Peyer's patch (tissue), 4 donors: ENCODE measurements around the gene TMEM259. TPM values are rescaled to one million over a fixed set of nuclear protein-coding genes. Genes with fewer than 3 reads are reported as not detected.
A peak's percentile ranks its signal among the peaks of the same experiment; 100 is the strongest.

Source experiments
- DNase-seq, 3 donors: peaks; one replicate each; pipeline ENCODE4 v3.0.0-alpha.2; 2017 to 2019
- H3K27ac ChIP-seq, 4 donors: fragments of 200-600 bp; sonication (generic); one replicate each; pipeline ENCODE4 v1.5.1; 2016 to 2019
- H3K27me3 ChIP-seq, 2 donors: fragments of 200-600 bp; sonication (generic); one replicate each; pipeline ENCODE4 v1.5.1; 2019
- H3K36me3 ChIP-seq, 3 donors: fragments of 200-600 bp; sonication (generic); one replicate each; pipeline ENCODE4 v1.5.1; 2016 to 2019
- H3K4me1 ChIP-seq, 4 donors: fragments of 200-600 bp; sonication (generic); one replicate each; pipeline ENCODE4 v1.5.1; 2016 to 2019
- H3K4me3 ChIP-seq, 4 donors: fragments of 200-600 bp; sonication (generic); 1 replicate in 3 of 4; 2 replicates in 1 of 4; pipeline ENCODE4 v1.5.1; 2016 to 2019; ENCODE audit warnings: mild to moderate bottlenecking in 1 of 4
- H3K9me3 ChIP-seq, 4 donors: fragments of 200-600 bp; sonication (generic); one replicate each; pipeline ENCODE4 v1.5.1; 2016 to 2019; ENCODE audit warnings: mild to moderate bottlenecking in 1 of 4
- POLR2A ChIP-seq, 2 donors: fragments of 450-650 bp; IDR thresholded peaks; one replicate each; pipeline ENCODE4 v1.5.1; 2017; ENCODE audit warnings: antibody characterized with exemption in 2 of 2, mild to moderate bottlenecking in 2 of 2, moderate library complexity in 2 of 2
- total RNA-seq, 4 donors: library from RNA; depleted of rRNA; stranded (reverse); fragments of >200 nt; gene quantifications; one replicate each; pipeline ENCODE4 v1.1.0, GENCODE V29; 2016
- TF ChIP-seq, protein P1 (sequence below), 6 experiments: fragments of 450-650 bp in 4 of 6; fragments of 200-600 bp in 2 of 6; sonication (generic) in 1 of 6; IDR thresholded peaks; one replicate each; pipeline ENCODE4 v1.5.1; 2017 to 2019; ENCODE audit warnings: antibody characterized with exemption in 6 of 6, mild to moderate bottlenecking in 3 of 6, moderate library complexity in 1 of 6

TMEM259 gene
- total RNA-seq, 4 donors from 2014 or later: 287 to 409 (median 366) TPM

DNA sequence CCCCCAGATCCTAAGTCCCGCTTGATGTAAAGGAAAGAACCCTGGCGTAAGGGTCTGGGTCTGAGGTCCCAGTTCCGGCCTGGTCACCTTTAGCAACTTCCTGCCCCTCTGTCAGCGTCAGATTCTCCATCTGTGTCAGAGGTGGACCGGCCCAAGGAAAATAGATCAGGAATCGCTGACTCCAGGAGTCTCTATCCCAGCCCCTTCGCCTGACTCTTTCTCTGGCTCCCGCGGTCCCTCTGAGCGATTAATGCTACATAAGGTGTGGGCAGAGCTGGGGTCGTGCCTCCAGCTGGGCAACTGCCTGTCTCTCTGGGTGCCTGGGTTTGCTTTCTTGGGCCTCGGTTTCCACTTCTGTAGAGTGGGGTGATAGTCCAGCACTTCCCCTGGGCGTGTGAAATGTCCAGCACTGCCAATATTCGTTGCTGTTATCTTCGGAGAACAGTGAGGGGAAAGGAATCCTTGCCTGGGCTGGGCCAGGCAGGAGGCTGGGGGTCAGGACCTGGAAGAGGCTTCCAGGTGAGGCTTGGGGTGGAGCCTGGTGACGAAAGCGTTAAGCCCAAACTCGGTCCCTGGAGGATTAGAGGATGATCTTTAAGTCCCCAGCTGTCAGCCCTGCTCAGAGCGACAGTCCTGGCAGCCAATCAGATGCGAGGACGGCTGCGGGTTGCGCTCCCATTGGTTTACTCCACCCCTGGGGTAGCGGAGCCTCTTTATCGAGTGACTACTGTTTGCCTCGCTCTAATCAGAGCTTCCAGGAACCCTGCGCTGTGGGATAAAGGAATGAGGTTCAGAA is 19.8 kb upstream of the TMEM259 start:
- TF ChIP-seq POLR2A (IDR thresholded peaks at IDR 0.05): no peak
- TF ChIP-seq, protein P1, sequence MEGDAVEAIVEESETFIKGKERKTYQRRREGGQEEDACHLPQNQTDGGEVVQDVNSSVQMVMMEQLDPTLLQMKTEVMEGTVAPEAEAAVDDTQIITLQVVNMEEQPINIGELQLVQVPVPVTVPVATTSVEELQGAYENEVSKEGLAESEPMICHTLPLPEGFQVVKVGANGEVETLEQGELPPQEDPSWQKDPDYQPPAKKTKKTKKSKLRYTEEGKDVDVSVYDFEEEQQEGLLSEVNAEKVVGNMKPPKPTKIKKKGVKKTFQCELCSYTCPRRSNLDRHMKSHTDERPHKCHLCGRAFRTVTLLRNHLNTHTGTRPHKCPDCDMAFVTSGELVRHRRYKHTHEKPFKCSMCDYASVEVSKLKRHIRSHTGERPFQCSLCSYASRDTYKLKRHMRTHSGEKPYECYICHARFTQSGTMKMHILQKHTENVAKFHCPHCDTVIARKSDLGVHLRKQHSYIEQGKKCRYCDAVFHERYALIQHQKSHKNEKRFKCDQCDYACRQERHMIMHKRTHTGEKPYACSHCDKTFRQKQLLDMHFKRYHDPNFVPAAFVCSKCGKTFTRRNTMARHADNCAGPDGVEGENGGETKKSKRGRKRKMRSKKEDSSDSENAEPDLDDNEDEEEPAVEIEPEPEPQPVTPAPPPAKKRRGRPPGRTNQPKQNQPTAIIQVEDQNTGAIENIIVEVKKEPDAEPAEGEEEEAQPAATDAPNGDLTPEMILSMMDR (IDR thresholded peaks at IDR 0.05): no peak
- DNase-seq: peak; percentile 91 to 97 (median 94)
- Histone ChIP-seq H3K4me3 (peak overlapping the region; percentile 47 to 67 (median 60)), H3K27ac (peak overlapping the region; percentile 42 to 88 (median 63)), H3K27me3 (no peaks in the 10 kb centered on the region), H3K4me1 (peaks cover 3 to 46% (median 21%) of the 10 kb centered on the region in 4 donors), H3K9me3 (no peaks in the 10 kb centered on the region), H3K36me3 (peaks cover 0 to 9% (median 0%) of the 10 kb centered on the region in 3 donors)

DNA sequence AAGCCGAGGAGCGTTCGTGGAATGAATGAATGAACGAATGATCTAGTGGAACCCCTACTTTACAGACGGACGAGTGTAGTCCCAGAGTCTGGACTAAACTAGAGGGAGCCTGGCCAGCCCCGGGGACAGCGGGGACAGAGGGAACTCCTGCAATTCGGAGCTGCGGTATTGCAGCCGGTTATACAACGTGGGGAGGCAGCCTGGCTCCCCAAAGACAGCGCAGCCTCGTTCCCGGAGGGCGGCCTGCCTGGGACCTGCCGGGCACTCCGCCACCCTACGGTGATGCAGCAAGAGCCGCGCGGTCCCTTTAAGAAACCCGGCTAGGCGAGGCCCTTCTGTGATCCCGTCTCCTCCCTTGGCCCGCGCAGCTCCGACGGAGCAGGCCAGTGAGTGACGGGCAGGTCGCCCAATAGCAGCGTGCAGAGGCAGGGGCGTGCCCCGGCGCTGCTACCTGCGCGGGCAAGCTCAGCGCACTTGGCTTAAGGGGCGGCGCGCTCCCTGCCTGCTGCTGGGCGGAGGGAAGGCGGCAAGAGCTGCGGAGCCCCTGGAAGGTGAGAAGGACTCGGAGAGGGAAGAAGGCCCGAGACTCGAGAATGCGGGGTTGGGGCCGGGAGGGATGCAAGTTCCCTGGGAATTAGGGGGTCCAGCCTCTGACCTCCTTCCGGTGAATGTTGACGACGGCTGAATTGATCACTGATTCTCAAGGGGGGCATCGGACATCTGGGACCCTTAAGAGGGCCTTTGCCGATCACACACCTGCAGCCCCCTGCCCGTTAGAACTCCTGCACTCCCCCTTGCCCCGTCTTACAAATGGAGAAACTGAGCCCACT is 18.9 kb upstream of the TMEM259 start, which contains the start of gene ABCA7:
Gene ABCA7 (plus strand): TSS at position 462 of the 830 bp plus-strand sequence. CDS start 1,255 bp downstream, outside the sequence.
- peaks cover 0 to 9% (median 0%) of the 10 kb centered on the region in 3 donors for H3K36me3 ChIP-seq
- peak; percentile 97 to 100 (median 100) for DNase-seq
- peak; percentile 53 to 82 for TF ChIP-seq POLR2A (IDR thresholded peaks at IDR 0.05)
- TF ChIP-seq, protein P1 (IDR thresholded peaks at IDR 0.05): peak in 1 of 6 experiments; percentile 21
- H3K27me3 ChIP-seq: no peaks in the 10 kb centered on the region
- peak within 1 kb of the TSS; percentile 42 to 88 (median 64) for H3K27ac ChIP-seq
- no peaks in the 10 kb centered on the region for H3K9me3 ChIP-seq
- peak within 1 kb of the TSS; percentile 47 to 67 (median 60) for H3K4me3 ChIP-seq
- peaks cover 3 to 46% (median 21%) of the 10 kb centered on the region in 4 donors for H3K4me1 ChIP-seq

DNA sequence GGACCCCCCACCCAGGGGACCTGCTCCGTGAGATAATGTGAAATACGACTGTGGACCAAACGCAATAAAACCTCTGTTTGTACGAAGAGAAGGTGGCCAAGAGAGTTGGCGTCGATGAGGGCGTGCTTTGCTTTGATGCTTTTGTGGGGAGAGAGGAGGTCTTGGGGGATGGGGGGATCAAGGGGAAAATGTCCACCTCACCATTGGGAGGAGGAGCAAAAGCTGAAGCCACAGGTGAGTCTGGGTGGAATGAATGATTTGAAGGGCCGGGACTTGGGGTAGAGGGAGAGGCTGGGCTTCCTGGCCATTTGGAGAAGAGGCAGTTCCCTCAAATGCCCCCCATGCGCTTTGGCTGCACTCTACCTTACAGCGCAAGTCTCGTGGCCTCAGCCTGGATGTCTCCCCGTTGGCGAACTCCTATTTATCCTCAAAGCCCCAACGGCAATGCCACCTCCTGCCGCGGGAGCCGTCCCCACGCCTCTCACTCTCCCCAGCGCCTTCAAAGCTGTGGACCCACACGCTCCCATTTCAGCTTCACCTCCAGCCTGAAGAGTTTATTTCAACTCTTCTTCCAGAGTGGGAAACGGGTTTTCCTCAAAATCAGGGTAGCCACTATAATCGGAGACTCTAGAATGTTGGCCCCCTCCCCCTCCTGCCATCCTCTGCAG is 18.2 kb upstream of the TMEM259 start:
- H3K27ac ChIP-seq: peak overlapping the region; percentile 14 to 88 (median 64)
- peaks cover 0 to 9% (median 0%) of the 10 kb centered on the region in 3 donors for H3K36me3 ChIP-seq
- H3K4me1 ChIP-seq: peaks cover 3 to 46% (median 21%) of the 10 kb centered on the region in 4 donors
- no peaks in the 10 kb centered on the region for H3K27me3 ChIP-seq
- H3K9me3 ChIP-seq: no peaks in the 10 kb centered on the region
- TF ChIP-seq, protein P1 (IDR thresholded peaks at IDR 0.05): no peak
- TF ChIP-seq POLR2A (IDR thresholded peaks at IDR 0.05): no peak
- no peak for DNase-seq
- H3K4me3 ChIP-seq: peak overlapping the region in 2 of 4 donors; percentile 58 to 62

DNA sequence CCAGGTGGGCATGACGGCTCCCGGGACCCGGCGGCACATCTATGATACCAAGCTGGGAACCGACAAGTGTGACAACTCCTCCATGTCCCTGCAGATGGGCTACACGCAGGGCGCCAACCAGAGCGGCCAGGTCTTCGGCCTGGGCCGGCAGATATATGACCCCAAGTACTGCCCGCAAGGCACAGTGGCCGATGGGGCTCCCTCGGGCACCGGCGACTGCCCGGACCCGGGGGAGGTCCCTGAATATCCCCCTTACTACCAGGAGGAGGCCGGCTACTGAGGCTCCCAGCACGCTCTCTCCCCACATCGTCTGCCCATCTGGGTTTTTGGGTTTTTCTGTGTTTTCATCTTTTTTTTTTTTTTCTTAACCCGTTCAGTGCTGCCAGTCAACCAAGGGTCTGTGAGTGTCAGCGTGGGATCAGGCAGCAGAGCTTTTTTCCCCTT is 16.7 kb upstream of the TMEM259 start:
- no peak for DNase-seq
- peaks cover 0 to 16% (median 0%) of the 10 kb centered on the region in 3 donors for H3K36me3 ChIP-seq
- TF ChIP-seq, protein P1 (IDR thresholded peaks at IDR 0.05): no peak
- no peak for TF ChIP-seq POLR2A (IDR thresholded peaks at IDR 0.05)
- H3K4me3 ChIP-seq: peak overlapping the region in 1 of 4 donors; percentile 15
- no peaks in the 10 kb centered on the region for H3K9me3 ChIP-seq
- peaks cover 3 to 42% (median 21%) of the 10 kb centered on the region in 4 donors for H3K4me1 ChIP-seq
- H3K27ac ChIP-seq: peak overlapping the region; percentile 14 to 88 (median 70)
- H3K27me3 ChIP-seq: no peaks in the 10 kb centered on the region
